Activated CD4-positive, alpha-beta T cell treated with anti-CD3 and anti-CD28 coated beads, Interleukin-2, Interleukin-6, amounts not matched to agents 100 ng/mL and 50 ng/mL, durations not matched to agents 16 hours and 8 hours (primary cell): Measurements from ENCODE around the gene PCSK6.
A peak's percentile ranks its signal among the peaks of the same experiment; 100 is the strongest.

Experiments
- DNase-seq: peaks from one replicate; pipeline ENCODE4 v3.0.0-alpha.2; 2020

The PCSK6 gene

DNA sequence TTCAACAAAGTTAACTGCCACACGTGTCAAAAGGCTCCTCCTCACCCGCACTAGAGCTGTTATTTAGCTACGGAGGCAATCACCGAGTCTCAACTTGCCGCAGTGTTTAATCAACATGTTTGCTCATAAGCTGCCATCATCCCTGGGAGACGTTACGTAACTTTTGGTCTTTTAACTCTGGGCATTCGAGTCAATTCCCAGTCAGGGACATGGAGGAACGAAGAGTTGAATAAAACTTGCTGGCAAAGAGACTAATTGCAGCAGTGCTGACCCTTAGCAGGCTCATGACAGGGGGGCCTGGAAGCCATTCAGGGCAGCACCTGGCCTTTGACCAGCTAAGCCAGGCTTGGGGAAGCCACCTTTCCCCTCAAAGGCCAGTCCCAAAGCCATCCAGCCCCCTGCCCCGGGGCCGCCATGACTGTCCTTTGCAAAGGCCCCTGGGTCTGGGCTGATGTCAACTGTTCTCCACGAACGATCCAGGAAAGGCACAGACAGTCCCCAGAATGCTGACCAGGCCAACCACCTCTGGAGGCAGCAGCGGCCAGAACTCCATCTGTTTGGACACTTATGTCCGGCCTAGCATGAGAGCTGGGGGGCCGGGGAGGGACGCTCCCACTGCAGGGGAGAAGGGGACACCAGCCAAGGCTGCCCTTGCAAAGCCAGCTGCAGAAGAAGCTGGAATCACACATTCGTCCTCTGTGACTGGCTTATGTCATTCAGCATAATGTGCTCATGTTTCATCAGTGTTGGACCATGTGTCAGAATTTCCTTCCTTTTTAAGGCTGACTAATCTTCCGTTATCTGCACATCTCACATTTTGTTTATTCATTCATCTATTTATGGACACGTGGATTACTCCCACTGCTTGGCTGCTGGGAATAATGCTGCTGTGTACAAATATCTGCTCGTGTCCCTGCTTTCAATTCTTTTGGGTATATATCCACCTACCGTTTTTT is 43.7 kb downstream of the PCSK6 start:
- no peak for DNase-seq

DNA sequence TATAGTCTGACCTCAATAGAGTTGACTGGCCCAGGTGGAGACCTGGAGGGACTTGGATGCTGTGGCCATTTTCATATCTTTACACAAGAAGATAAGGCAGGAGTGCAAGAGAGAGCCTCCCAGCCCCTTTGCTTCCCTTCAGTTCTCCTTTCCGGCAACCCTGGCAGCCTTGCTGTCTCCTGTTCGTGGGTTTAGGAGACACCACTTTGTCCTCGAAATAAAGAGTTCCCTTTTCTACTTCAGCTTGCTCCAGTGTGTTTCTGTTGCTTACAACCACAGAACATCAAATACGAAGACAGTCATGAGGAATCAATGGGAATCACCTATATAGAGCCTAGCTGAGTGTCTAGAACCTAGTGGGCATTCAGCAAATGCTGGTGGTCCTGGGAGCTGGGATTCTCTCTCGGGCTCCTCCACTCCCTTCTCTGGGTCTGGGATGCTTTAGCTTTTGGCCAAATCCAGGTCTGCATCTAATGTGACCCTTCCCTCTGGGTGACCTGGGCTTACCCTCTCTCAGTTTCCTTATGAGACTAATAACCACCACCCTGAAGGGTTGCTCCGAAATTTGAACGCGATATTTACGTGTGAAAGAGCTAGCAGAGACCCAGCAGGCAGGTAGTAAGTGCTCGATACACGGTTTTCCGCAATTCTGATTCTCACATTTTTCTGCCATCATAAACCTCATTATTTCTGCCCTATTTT is 44.5 kb downstream of the PCSK6 start:
- DNase-seq: no peak

DNA sequence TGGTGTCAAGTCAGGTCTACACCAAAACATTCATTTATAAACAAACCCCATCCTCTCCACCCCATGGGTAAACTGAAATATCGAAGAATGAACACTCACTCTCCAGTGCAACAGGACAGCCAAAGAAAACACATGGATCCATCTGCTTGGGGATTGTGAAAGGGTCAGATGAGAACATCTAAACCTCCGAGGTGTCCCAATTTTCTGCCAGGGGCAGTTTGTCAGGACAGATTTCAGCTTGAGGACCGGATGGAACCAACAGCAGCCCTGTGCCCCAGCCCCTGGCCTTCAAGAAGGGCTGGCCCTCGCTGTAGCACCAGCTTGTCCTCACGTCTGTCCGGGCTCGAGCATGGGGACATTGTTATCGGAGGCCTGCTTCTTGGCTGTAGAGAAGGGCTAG is 45.5 kb downstream of the PCSK6 start:
- no peak for DNase-seq

DNA sequence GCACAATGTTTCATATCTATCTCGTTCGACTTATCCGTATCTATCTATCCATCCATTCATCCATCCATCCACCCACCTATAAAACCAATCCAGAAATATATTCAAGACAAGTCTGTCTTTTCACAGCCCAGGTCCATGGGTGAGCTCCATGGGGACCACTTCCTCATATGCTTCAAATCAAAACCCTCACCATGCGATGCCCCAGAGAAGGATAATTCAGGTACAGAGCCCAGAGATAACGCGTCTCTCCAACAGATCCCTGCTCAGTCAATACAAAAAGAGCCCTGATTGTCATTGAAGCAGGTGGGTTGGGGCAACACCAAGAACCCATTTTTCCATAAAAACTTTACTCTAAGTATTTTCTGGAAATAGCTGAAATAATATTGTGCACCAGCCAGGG is 47.2 kb downstream of the PCSK6 start:
- DNase-seq: no peak

DNA sequence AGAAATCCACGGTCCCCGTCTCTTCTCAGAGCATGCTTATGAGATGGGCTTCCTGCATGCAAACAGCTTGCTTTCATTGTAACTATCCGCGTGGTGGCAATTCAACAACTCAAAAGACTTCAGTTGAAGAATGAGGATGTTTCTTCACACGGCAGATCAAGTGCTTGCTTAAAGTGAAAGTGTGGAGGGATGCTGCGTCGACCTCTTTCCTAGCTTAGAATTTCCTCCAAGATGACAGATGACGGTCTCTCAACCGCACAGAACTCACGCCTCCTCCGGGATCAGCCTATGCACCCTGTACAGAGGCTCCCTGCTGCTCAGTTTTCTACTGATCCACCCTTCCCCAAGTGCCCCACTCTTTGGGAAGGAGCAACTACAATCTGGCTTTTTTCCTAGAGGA is 47.8 kb downstream of the PCSK6 start:
- DNase-seq: peak; percentile 12

DNA sequence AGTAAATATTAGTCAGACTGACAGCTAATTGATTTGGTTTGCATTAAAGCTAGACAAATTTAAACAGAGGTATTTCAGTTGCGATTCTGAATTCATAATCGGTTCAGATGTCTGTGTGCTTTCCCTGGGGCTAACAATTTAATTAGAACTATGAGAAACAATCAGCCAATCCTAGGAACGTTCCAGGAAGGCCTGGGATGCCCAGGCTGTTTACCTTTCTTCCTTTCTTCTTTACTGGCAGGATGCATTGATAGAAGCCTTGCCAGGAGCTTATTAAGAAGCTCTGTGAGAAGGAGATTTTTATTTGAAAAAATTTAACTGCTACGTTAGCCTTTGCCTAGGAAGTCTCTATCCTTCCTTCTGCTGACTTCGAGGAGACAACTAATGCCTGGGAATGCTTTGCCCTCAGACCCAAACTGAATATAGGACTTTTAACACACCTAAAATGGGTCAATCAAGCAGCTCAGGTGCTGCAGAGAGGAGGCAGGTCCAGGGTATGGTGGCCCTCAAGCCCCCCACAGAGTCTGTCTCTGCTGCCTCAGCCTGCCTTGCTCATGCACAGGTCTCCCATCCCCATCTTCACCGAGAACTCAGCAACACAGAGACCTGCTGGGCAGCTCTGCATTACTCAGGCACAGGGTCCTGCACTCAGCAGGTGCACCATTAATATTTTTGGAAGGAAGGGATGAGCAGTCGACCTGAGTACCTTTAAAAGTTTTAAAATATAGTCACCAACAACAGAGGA is 48.5 kb downstream of the PCSK6 start:
- no peak for DNase-seq

DNA sequence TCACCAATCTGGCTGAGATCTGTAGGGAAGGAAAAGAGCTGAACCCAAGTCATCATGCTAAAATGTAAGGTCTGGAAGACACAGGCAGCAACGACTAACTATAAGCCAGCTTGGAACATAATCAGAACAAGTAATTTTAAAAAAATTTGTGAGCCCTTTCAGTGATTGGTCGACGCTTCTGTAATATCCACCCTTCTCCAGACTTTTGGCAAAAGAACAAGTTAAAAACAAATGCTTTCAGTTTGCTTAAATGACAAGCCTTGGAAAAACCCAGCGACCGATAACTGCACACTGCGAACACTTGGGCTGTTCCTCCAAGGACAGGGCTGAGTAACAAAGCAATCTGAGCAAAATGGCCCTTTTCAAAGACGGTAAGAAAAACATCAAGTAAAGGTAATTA is 49.6 kb downstream of the PCSK6 start:
- DNase-seq: no peak

DNA sequence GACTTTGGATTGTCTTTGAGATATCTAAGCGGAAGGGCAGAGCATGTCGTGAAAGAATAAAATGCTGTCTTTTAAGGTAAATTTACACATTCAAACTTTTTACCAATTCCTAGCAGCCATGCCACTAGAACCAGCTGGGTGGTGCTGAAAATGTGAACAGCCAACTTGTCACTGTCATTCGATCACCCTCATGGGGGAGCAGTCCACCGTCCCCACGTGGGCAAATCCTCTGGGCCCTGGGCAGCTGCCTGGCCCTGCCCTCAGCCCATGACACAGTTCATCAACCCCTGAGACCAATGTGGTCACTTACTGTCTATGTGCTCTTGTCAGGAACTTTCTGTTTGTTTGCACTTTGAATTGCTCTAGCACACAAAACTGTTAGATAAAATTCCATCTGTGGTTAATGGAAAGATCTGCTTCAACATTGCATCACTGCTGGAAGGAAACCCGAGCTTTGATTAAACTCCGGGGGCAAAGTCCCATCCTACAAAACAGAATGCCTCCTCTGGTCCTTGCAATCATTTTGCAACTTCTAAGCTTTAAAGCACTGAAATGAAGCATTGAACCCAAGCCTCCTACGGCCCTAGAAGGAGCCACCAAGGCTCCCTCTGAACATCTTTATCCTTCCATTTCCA is 50.1 kb downstream of the PCSK6 start:
- no peak for DNase-seq

DNA sequence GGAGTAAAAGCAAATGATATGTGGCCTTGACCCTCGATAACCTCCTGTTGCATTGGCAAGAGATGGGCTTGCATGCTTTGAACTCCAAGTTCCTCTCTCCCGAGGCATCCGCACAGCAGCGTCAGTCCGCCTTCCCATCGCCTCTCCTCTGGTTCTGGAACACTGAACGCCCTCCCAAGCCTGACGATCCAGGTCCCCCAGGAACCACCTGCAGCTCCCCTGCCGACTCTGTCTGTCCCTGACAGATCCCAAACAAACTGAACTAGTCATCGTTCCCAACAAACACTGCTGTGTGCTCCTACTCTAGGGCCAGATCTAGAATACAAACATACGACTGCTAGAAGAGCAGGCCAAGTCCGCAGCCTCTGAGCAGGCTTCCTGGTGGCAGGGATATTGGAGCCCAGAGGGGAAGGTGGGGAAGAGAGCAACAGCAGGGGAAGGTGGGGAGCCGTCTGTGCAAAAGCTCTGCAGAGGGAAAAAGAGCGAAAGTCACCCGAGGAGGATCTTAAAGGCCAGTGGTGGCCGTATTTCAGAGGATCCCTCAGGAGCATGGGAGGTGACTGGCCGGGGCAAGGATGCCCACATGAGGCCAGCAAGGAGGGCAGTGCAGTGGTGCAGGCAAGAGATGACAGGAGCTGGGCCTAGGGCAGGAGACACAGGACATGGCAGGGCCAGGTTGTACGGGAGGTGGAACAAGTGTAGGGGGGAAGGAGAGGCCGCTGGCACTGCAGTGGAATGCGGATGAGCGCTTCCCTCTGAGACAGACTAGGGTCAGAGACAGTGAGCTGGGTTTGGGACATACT is 50.8 kb downstream of the PCSK6 start:
- no peak for DNase-seq

DNA sequence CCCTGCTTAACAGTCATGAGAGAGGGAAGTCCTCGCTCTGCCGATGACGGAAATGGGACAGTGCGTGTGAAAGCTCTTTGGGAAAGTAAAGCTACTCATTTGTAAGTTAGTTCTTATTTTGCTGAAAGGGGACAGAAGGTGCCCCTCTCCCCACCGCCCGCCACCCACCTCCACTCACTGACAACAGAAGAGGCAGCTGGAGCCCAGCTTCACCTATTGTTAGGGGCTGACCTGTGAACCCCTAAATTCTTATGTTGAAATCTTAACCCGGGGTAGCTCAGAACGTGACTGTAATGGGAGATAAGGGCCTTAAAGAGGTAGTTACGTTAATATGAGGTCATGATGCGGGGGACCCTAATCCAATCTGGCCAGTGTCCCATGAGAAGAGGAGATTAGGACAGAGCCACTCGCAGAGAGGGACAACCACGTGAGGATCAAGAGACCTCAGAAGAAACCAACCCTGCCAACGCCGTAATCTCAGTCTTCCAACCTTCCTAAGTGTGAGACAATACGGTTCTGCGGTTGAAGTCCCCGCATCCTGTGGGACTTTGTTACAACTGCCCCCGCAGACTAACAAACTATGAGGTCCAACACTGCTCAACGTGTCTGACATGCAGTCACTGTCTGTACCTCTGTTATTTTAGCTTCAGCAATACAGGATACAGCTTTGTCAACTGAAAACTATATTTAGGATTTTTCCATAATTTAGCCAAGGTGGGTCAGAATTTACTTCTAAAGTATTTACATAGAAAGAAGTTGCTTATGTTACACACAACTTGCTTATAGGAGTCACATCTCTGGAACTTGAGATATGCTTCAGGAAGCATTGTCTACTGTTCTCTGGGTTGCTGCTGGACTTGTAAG is 51.7 kb downstream of the PCSK6 start:
- DNase-seq: no peak

DNA sequence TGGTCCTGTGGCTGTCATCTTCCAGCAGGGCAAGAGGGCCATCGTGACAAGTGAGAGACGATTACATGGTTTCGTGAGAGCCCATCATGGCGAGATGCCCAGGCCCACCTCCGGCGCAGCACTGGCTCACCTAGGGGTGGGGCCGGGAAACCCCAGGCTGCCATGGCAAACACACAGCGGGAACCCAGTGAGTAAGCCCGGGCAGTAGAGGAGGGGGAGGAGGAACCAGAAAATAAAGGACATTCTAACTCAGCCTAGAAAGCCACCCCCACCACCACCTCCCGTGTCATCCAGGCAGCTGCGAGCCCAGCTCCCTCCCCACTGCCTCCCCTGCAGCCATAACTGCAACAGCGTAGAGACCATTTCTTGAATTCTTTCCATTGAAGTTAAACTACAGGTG is 52.3 kb downstream of the PCSK6 start:
- no peak for DNase-seq

DNA sequence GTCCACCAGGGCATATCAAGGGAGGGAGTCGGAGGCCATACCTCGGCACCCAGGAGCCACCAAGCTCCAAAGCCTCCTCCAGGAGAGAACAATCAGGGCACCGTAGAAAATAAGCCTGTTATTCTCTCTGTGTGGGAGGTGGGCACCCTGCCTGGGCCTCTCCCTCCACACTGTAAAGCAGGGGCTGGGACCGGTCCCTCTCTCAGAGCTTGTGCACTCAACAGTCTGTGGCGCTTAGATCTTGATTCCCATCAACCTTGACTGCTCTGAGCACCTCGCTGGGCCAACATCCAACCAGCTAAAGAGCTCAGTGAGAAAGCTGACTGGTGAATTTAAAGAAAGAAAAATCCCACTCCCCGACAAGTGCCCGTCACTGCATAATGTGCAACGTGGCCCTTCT is 53.0 kb downstream of the PCSK6 start:
- DNase-seq: no peak

DNA sequence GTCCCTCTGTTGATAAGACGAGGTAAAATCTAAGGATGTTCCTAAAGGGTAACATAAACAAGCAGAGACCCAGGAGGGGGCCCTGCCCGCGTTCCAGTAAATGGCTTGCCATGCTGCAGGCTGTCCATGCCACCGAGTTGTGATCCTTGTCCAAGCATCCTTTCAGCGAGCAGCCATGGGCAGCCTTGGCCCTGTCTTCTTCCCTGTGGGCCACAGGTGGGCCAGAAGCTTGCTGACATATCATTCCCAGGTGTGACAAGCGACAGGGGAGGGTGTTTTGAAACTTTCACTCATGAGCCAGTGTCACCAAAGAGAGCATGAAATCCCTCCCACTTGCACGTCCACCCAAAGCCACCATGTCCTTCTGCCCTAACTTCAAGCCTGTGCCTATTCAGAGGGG is 53.7 kb downstream of the PCSK6 start:
- no peak for DNase-seq

DNA sequence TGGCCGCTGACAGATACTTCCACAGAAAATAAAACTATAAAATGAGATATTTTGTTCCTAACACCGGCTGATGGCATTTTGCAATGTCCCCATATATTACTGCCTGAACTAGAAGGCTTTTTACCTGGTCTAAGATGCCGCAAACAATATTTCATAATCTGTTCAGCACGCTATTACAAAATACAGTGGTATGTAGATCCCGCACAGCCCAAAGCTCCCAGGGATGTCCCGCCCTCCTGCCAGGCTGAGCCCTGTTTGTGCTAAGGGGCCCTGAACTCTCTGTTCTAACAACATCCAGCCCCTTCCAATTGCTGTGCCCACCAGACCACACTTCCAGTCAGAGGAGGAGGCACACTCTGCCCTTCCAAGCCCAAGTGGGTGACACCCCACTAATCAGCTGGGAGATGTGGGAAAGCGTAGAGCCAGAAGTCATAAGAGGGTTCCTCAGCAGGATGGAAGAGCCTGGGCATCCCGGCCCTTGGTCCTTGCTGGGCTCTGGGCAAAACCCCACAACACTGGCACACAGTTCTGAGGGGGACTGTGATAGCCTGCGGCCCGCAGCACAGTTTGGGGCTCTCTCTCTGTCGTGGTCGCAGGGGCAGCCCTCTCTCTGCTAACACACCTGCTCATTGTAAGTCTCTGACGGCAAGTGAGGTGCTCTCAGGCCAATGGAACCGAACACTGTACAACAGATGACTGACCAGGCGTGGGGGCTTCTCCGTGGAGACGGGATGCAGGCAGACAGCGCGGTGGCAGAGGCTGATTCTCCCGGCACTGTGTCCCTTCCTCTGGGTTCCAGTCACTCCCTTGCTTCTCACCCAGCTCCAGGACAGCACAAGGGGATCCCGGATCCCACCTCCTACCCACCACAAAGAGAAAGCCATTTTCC is 55.2 kb downstream of the PCSK6 start:
- DNase-seq: no peak

DNA sequence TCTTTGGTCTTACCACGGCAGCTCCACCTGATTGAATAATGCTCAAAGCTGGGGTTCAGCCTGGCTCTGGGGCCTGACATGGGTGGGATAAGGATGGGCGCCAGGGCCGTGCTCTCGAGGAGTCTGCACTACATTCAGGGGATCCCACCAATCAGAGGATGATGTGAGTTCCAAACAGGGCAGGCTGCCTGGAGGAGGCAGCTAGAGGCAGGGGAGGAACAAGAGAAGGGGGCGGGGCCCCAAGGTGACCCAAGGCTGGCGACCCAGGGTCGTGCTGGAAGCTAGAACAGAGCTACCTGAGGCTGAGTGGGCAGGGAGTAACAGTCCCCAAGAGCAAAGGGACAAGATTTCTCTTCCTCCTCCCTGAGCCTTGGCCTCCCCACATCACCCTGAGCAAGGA is 56.1 kb downstream of the PCSK6 start:
- no peak for DNase-seq

DNA sequence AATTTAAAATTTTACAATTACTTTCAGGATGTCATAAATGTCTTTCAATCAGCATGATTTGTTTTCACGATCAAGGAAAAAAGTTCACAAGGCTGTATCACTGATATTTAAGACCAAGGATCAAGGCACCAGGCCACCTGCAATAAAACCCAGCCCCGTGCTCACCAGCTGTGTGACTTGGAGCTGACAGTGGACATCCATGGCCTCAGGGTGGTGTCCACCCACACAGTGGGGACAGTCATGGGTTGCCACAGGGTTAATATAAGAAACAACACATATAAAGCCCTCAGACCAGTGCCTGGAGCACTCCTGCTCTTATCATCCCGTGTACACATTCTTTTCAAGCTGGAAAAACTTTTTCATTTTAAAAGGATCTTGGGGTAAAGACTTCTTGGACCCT is 56.5 kb downstream of the PCSK6 start:
- DNase-seq: no peak

DNA sequence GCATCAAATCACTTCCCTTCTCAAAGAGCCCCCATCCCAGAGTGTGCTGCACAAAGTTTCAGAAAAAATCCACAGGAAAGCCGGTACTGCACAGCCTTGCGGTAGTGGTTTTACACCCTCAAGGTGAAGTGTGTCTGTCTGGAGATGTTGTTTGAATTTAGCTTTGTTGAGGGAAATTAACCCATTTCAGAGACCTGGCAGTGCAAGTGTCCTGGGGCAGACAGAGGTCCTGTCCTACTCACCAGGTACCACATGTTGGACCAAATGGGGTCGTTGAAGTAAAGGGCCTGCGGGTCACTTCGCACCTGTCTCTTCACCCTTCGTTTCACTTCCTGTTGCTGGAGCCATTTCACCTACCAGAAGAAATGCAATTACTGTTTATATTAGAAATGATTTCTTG is 57.8 kb downstream of the PCSK6 start:
- no peak for DNase-seq

DNA sequence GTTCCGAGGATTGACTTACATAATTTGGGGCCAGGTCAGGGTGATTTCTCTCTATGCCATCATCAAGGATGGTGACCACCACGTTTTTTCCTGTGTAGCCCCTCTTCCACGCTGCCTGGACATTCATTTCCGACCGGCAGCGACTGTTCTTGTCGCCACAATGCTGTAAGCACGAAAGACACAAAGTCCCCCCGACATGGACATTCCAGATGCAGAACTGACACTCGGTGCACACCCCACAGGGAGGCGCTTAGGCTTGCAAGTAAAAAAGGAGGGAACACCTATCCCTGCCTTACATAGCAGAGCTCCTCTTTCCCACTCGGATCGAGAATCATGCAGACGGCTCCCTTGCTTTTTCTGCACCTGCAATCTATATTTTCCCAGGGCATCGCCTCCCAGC is 58.2 kb downstream of the PCSK6 start:
- DNase-seq: no peak

DNA sequence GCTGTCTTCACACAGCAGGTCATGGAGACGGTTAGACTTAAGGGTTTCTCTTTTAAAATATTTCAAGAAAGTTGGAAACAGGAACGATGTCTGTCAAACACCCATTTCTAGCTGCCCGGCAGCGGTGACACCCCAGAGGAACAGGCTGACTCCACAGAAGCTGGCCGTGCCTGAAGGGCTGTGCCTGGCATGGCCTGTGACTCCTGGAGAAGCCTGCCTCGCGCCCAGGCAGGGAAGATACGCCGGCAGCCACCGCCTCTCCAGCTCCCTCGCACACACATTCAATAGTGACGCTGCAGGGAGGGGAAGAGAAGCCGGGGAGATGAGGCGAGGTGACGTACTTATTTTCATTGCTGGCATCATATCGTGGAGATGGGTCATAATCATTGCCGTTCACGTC is 59.9 kb downstream of the PCSK6 start:
- DNase-seq: no peak

DNA sequence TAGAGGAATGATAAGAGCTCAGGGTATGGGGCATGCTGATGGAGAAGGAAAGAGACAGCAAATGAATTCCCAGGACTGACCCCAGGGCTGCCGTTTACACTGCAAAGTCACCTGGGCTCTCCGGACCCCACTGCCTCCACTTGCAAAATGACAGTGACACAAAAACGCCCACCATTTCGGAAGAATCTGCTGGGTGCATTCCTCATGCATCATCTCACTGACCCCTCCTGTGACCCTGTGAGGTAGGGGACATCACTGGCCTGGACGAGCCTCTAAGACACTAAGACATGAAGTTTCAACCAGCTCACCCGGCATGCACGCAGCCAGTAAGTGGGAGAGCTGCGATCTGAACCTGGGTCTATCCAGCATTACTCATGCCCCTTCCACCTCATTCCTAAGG is 60.3 kb downstream of the PCSK6 start:
- DNase-seq: no peak
